ENCODE results near the gene CACNB4.
"Not testable (repeated sequence)": the region's sequence is repeated elsewhere in the genome, so short reads cannot be mapped to it uniquely, and the experiment has no call there.

CACNB4 gene

DNA sequence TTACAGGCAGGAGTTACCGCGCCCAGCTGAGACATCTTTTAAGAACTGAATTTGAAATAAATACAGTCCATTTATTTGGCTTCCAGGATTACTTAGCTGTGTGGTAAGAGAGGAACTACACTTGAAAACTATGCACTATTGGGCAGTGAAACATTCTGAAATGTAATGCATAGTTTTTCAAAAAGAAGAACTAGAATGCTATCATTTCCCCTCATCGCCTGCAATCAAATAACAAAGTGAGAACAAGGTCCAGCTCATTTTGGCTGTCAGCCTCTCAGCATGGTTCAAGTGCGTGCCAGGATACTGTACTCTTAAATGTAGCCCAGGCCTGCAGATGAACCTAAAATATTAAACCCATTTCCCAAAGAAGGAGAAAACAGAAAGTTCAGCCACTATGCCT, 194.0 kb downstream of the CACNB4 start:
- no peak for DNase-seq (ENCODE audit: low spot score)

DNA sequence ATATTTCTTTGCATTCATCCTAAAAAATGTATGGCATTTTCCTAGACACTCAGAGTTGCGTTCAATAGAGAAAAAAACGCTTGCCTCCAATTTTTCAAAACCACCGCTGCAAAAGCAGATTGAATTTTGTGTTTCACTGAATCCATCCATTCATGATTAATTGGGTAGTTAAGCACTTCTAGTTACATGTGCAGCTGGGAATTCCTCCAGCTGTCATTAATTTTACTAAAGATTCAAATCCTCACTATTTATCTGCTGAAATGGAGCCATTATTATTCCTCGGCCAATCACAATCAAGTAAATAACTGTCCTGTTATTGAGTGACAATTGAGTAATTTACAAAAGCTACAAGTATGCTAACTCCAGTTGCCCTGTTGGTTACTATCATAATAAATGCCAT, 194.8 kb downstream of the CACNB4 start:
- no peak for DNase-seq (ENCODE audit: low spot score)

- no peak for DNase-seq (ENCODE audit: low spot score)
These were observed 196.0 kb downstream of the CACNB4 start for GRCh38 chr2:151902829-151903228.

DNA sequence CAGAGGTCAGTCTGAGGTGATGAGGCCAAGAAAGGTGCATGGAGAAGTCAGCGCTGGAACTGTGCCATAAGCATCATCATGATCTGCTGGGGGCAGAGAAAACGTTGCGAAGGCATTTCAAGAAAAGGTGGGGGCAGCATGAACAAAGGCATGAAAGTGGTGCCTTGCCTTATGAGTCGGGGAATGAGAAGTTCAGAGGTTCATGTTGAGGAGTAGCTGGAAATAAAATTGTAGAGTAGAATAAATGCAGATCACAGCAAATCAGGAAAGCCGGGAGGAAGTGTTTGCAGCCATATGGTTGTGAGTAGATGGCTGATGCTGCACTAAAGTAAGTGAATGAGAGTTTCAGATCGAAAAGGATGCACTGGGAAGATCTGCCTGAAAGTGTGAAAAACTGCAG, 198.5 kb downstream of the CACNB4 start:
- DNase-seq (ENCODE audit: low spot score), result no peak

GRCh38 chr2:151899156-151899555, 199.7 kb downstream of the CACNB4 start:
- DNase-seq (ENCODE audit: low spot score), result no peak

DNA sequence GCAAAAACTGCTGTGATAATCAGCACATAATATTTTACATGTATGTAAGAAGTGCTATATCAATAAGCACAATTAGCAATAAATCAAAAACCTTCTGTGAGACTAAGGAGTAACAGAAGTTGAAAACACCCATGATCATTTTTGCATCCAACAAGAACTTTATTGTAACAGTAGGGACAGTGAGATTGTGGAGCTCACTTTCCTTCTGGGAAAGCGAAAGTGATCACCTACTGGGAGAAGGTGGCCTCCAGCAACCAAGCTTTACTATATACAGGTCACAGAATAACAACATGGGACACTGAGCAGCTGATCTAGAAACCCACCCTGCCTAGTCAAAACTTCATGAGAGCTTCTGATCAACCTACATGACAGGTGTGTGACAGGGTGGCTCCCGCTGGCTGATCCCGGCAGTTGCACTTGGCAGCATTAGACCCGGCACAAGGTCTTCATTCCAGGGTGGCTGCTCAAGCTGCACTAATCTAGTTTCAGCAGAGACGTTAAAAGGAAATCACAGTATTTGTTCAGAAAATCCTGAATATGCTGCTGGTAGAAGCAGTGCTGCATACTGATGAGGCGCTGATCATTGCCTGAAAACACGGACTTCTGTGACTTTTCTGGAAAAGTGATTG, 207.2 kb downstream of the CACNB4 start:
- DNase-seq (ENCODE audit: low spot score), result no peak

- DNase-seq (ENCODE audit: low spot score), result no peak
These were observed 211.7 kb downstream of the CACNB4 start for GRCh38 chr2:151887164-151887563.

DNA sequence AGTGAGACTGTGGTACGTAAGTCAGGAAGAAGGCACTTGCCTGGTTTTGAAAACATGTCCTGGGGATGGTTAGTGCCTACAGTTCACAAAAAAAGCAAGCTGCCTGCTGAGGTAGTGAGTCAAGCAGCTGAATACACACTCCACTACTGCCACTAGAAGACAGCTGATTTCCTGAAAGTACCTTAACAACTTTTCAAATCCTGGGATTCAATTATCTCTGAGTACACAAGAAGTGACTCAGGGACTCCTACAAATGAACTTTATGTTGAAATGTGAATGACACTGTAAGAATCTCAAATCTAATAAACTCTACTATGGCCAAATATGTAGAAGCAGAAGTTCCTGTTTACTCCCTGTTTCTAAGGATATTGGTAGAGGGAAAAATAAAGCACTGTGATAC, 212.6 kb downstream of the CACNB4 start:
- peak; percentile 59 for DNase-seq (ENCODE audit: low spot score)

- DNase-seq (ENCODE audit: low spot score), result no peak
These were observed 215.9 kb downstream of the CACNB4 start for GRCh38 chr2:151882786-151883445.

DNA sequence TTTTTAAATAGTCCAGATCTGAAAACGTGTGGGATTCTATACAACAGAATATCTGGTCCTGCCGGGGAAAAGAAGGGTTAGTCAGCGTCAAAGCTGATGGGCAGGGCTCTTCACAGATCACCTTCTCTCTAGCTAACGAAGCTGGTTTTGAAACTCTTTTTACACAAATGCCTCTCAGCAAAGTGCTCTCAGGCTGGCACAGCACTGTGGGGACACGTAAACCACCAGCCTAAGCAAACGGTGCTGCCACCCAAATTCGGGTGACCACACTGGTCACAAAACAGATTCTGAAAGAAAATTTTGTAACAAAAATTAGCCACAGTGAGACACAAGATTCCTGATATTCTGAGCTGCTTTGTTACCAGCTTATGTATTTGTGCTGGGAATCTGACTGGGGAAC, 217.5 kb downstream of the CACNB4 start:
- no peak for DNase-seq (ENCODE audit: low spot score)

DNA sequence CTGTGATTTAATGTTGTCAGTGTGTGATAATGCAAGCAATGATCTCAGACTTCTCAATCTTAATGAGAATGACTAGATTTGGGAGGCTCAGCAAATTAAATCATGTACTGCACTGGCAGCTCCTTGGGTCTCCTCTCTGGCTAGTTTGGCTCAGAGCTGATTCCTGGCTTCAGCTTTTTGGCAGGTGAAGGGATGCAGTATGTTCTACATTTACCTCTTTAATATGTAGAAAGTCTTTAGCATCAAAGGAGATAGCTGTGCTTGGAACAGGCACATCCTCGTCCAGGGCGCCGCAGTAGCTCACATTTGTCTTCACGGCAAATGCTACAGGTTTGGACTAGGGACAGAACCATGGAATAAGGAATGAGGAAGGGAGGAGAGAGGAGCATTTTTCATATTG, 218.3 kb downstream of the CACNB4 start:
- DNase-seq (ENCODE audit: low spot score), result no peak

DNA sequence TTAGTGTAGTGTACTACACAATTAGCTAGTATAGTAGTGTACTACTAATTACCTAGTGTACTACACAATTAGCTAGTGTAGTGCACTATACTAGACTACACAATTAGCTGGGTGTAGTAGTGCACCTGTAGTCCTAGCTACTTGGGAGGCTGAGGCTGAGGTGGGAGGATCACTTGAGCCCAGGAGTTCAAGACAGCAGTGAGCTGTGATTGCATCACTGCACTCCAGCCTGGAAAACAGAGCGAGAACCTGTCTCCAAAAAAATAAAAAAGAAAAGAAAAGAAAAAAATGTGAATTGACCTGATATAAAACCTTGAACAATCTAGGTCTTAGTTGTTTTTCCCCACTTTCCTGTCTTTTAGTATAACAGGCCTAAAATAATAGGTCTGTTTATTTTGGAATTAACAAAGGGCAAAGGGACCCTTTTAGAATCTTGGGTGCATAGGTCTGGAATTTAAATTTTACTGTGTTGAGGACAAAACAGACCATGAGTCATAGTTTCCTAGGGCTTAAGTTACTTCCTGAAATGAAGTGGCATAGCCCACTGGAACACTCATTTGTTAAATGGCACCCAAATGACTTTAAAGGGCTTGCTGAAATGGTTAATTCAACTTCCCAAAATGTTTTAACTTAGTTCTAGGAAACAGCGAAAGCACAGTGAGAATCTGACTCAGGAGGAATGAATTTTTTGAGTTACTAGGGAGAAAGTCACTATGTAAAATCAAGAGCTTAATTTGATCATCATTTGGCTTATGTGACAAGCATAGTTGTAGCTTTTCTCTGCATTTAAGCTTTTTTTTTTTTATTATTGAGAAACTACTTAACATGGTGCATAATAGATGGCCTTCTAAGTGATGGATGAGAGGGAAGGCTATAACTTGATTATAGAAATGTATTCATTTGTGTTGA, 219.9 kb downstream of the CACNB4 start:
- DNase-seq (ENCODE audit: low spot score), result no peak

DNA sequence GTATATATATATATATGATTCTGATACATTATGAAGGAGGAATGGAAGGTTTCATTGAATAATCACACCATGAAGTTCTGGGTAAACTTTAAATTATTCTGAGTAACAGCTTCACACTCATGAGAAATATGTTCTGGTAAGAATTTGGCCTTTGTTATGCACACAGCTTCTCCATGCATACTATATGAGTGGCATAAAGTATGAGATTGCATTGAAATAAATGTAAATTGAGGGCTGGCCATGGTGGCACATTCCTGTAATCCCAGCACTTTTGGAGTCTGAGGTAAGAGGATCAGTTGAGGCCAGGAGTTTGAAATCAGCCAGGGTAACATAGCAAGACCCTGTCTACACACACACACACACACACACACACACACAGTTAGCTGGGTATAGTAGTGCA, 220.6 kb downstream of the CACNB4 start:
- DNase-seq (ENCODE audit: low spot score), result no peak

GRCh38 chr2:151875631-151876030, 223.2 kb downstream of the CACNB4 start:
- not testable (repeated sequence) for DNase-seq (ENCODE audit: low spot score)

DNA sequence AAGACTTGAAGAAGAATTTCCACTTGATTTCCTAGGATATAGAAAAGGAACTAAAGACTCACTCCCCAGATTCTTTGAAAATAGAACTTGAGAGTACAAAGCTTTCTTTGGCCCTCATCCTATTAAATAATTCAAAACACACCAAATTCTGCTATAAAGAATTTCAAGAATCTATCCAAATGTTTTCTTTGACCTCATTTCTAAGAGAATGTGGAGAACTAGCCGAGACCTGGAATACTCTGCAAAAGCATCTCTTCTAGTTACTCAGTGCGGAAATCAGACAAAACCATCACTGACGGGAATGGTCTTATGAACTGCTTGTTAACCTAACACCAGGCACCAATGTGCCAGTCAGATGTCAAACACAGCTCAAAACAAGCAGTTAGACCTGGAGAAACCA, 226.4 kb downstream of the CACNB4 start:
- no peak for DNase-seq (ENCODE audit: low spot score)

- peak; percentile 34 for DNase-seq (ENCODE audit: low spot score)
These were observed 229.6 kb downstream of the CACNB4 start for GRCh38 chr2:151869291-151869690.

- no peak for DNase-seq (ENCODE audit: low spot score)
These were observed 236.1 kb downstream of the CACNB4 start for GRCh38 chr2:151862700-151863099.

DNA sequence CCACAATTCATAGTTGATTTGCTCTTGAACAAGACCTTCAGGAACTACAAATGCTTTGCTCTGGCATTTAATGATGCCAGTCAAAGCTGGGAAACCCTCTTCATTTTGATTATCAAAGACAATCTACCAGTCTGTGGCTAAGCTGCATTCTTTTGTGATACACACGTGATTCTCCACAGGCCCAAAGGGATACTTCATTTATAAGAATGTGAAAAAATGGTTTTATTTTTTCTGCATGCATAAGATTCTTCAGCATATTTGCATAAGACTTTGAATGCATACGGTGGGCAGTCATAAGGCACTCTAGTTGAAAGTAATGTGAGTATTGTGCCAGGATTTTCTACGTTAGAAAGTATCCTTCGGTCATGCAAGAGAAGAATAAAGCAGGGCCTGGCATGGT, 237.7 kb downstream of the CACNB4 start:
- no peak for DNase-seq (ENCODE audit: low spot score)

DNA sequence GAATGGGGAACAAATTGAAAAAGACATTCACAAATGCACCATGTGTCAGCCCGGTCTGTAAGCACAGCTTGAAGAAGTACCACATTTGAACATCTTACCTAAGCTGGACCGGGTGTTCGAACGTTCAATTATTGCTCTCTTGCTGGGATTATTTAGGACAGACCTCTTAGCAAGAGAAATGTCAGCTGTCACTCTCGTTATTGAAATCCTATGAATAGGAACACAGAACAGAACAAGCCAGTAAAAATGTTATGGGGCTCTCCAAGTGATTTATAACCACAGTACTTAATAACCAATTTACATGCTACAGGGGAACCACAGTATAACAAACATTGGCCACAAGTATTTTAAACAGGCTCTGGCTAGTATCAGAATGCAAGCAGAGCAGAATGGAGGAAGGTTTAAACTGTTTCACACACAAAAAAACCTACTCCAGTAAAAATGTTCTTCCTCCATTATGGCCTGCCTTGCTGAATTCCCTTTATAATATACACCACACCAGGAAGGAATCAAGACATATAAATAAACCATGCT, 238.2 kb downstream of the CACNB4 start:
- DNase-seq (ENCODE audit: low spot score), result no peak

DNA sequence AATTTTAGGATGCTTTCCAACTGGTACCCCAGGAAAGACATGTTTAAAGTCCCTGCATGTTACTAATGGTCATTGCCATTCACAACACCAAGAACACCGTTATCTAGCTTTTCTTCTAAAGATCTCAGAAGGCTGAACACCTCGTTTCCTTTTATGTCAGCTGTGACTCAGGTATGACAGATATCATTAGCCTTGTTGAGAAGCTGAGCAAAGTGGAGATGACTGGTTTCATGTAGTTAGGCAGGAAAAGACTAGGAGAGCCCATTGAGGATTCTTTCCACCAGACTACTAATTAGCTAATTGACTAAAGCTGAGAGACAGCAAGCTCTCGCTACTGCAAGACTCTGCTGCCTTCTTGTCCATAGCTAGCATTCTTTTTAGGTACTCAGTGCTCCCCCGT, 238.6 kb downstream of the CACNB4 start:
- no peak for DNase-seq (ENCODE audit: low spot score)

DNA sequence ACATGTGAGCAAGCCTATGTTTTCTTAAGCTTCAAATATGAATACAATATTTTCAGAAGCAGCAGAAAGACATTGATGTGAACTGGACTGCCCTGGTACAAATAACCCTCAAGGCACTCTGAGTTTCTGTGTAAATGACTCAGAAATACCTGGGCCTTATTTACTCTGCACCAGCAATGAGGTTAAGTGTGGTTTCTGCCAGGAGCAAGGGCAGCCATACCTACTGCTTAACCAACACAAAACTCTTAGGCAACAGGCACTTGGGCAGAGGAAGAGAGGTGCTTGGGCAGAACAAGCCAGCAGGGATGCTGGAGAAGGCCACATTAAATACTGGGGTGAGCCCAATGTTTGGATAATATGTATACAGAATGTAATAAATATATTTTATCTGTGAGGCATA, 241.2 kb downstream of the CACNB4 start:
- DNase-seq (ENCODE audit: low spot score), result no peak

DNA sequence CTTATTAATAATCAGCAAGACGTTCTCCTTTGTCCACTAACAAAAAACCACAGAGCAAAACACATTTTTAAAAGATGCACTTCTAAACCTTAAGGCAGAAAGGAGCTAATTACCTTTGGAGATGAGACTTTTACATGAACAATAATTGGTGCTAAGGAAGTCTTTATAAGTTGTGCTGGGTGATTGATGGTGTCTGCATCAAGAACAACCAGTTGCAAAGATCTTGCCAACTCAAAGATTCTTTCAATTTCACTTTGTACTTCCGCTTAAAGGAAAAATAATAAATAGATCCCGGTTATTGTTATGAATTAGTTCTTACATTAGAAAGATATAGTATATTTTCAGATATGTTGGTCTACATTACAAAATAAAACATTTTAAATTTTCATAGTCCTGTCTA, 243.7 kb downstream of the CACNB4 start:
- DNase-seq (ENCODE audit: low spot score), result no peak
